K562 (cell line): ENCODE data around the gene TMPRSS7. TPM values are rescaled to one million over a fixed set of nuclear protein-coding genes. Genes with fewer than 3 reads are reported as not detected.

ENCODE experiments used
- ATAC-seq: fragments of 200-7000 bp; cut with Tn5 transposase; 3 replicates; pipeline ENCODE4 v1.9.1; 2020; ENCODE audit warnings: moderate library complexity
- BruUV-seq: library from RNA; stranded (reverse); fragments of 400-500 nt; replicated peaks from 2 replicates; lab custom pipeline; 2021; lab: Mats Ljungman, UMichigan
- CTCF ChIA-PET: fragments of 300-600 bp; formaldehyde crosslinking; extraction: SDS; loops from one replicate; lab custom pipeline; 2021; ENCODE audit warnings: low intra/inter-chr PET ratio; lab: Yijun Ruan, JAX
- POLR2A ChIA-PET: fragments of 300-600, 350-650 bp; sonication (Branson Sonifier 250); formaldehyde crosslinking; extraction: SDS; loops from one replicate; lab custom pipeline; 2021; ENCODE audit warnings: antibody characterized with exemption, inconsistent platforms; lab: Yijun Ruan, JAX
- DNase-seq, 4 experiments: peaks; one replicate each; pipeline versions ENCODE4 v3.0.0 to v3.0.0-alpha.2; 2011 to 2018; ENCODE audit warnings: low spot score in 3 of 4, mixed read lengths in 3 of 4; ENCODE audit errors: extremely low read depth in 1 of 4
- FAIRE-seq: peaks from 2 replicates; lab custom pipeline; 2011; peaks lifted over from hg19 to GRCh38; lab: Jason Lieb, UNC
- H2AFZ ChIP-seq: 2 replicates; pipeline ENCODE4 v1.6.0; 2011; ENCODE audit warnings: low read depth, low read length, control low read depth, inconsistent platforms
- H3K27ac ChIP-seq: fragments of 200-600 bp; 3 replicates; pipeline ENCODE4 v1.8.0; 2011; ENCODE audit warnings: low read depth, mild to moderate bottlenecking, control low read depth, inconsistent platforms, low read length, moderate library complexity, mixed read lengths; ENCODE audit errors: extremely low read depth
- H3K27me3 ChIP-seq, 2 experiments: fragments of 300-600 bp in 1 of 2; 2 replicates in 1 of 2; 3 replicates in 1 of 2; pipeline versions ENCODE4 v1.6.0 to v1.8.0; 2011; ENCODE audit warnings: inconsistent platforms in 2 of 2, low read length in 2 of 2, mild to moderate bottlenecking in 1 of 2, mixed read lengths in 1 of 2, moderate library complexity in 1 of 2; ENCODE audit not compliant: control insufficient read depth in 2 of 2, insufficient read depth in 2 of 2
- H3K36me3 ChIP-seq: fragments of 300-600 bp; 3 replicates; pipeline ENCODE4 v1.8.0; 2011; ENCODE audit warnings: mild to moderate bottlenecking, low read length, inconsistent platforms; ENCODE audit not compliant: control insufficient read depth, insufficient read depth
- H3K4me1 ChIP-seq, 2 experiments: fragments of 200-600 bp in 1 of 2; replicated peaks in 1 of 2; 2 replicates in 1 of 2; 3 replicates in 1 of 2; pipeline versions ENCODE4 v1.5.1 to v1.8.0; 2011; ENCODE audit warnings: inconsistent platforms in 2 of 2, low read length in 2 of 2, mild to moderate bottlenecking in 1 of 2, mixed read lengths in 1 of 2, moderate library complexity in 1 of 2; ENCODE audit not compliant: control insufficient read depth in 2 of 2, insufficient read depth in 2 of 2
- H3K4me2 ChIP-seq: 2 replicates; pipeline ENCODE4 v1.6.1; 2011; ENCODE audit warnings: low read length, control low read depth, inconsistent platforms, mixed read lengths; ENCODE audit not compliant: insufficient read depth
- H3K4me3 ChIP-seq: fragments of 200-600 bp; sonication (generic), shearing (Covaris generic); 2 replicates; pipeline ENCODE4 v1.5.1; 2016; ENCODE audit warnings: control low read depth, inconsistent platforms
- H3K79me2 ChIP-seq: fragments of 200-600 bp; 3 replicates; pipeline ENCODE4 v1.8.0; 2011; ENCODE audit warnings: low read length, inconsistent platforms; ENCODE audit not compliant: control insufficient read depth, insufficient read depth
- H3K9ac ChIP-seq, 2 experiments: 2 replicates each; pipeline versions ENCODE4 v1.6.0 to v1.6.1; 2011; ENCODE audit warnings: low read depth in 2 of 2, low read length in 2 of 2, control low read depth in 1 of 2, inconsistent platforms in 1 of 2, mild to moderate bottlenecking in 1 of 2, mixed read lengths in 1 of 2; ENCODE audit not compliant: insufficient read depth in 1 of 2
- H3K9me1 ChIP-seq: one replicate; pipeline ENCODE4 v1.6.0; 2011; ENCODE audit warnings: inconsistent platforms, mild to moderate bottlenecking, low read length, moderate library complexity; ENCODE audit not compliant: control insufficient read depth, insufficient read depth
- H3K9me3 ChIP-seq: replicated peaks from 2 replicates; pipeline ENCODE4 v1.5.1; 2011; ENCODE audit warnings: low read depth, low read length, inconsistent platforms; ENCODE audit not compliant: control insufficient read depth, insufficient read depth
- H4K20me1 ChIP-seq: replicated peaks from 2 replicates; pipeline ENCODE4 v1.6.1; 2011; ENCODE audit warnings: low read length, inconsistent platforms, mixed read lengths; ENCODE audit not compliant: control insufficient read depth, insufficient read depth
- ELF1 ChIP-seq: fragments of 200-800 bp; sonication (Bioruptor generic); IDR thresholded peaks from 2 replicates; pipeline ENCODE4 v1.6.1; 2016; ENCODE audit warnings: missing genetic modification characterization, missing compliant biosample characterization
- HNRNPK ChIP-seq: fragments of 200-400 bp; formaldehyde crosslinking; IDR thresholded peaks from one replicate; pipeline ENCODE4 v1.6.1; 2018; ENCODE audit warnings: mild to moderate bottlenecking, low read depth, low read length; ENCODE audit not compliant: poor library complexity, severe bottlenecking
- NR2F6 ChIP-seq: fragments of 450-650 bp; formaldehyde crosslinking; IDR thresholded peaks from 2 replicates; pipeline ENCODE4 v1.4.0; 2020; ENCODE audit warnings: mild to moderate bottlenecking
- OTX1 ChIP-seq: fragments of 450-650 bp; formaldehyde crosslinking; IDR thresholded peaks from 2 replicates; pipeline ENCODE4 v1.4.0; 2022; ENCODE audit warnings: mild to moderate bottlenecking
- SMARCA4 ChIP-seq: fragments of 450-650 bp; IDR thresholded peaks from 2 replicates; pipeline ENCODE4 v1.6.1; 2016
- VEZF1 ChIP-seq: fragments of 200-800 bp; sonication (Bioruptor generic); IDR thresholded peaks from 2 replicates; pipeline ENCODE4 v1.6.1; 2017; ENCODE audit warnings: missing genetic modification characterization, missing compliant biosample characterization
- ZNF212 ChIP-seq: fragments of 450-650 bp; formaldehyde crosslinking; IDR thresholded peaks from 2 replicates; pipeline ENCODE4 v1.4.0; 2020; ENCODE audit warnings: mild to moderate bottlenecking
- ZNF408 ChIP-seq: fragments of 250-450 bp; sonication (Bioruptor Pico); IDR thresholded peaks from 2 replicates; pipeline ENCODE4 v1.4.0; 2020; ENCODE audit warnings: low read depth, mild to moderate bottlenecking, moderate library complexity
- WGBS: fragments of 100-300 bp; shearing (Covaris generic); methylation state at CpG from one replicate; pipeline ENCODE4 v1.1.6; 2016; ENCODE audit warnings: low coverage, mixed read lengths; ENCODE audit not compliant: insufficient coverage; ENCODE audit errors: missing lambda C conversion rate; 5-methylcytosine and 5-hydroxymethylcytosine counted together
- in situ Hi-C: fragments of 300-500 bp; cut with MboI; formaldehyde crosslinking; loops from 4 replicates; pipeline ENCODE4 v1.15.0; 2018; ENCODE audit warnings: inconsistent platforms, mixed read lengths
- intact Hi-C: fragments of 100-400 bp; cut with micrococcal nuclease; formaldehyde crosslinking; loops from 2 replicates; pipeline ENCODE4 v1.14.2; 2022
- polyA plus RNA-seq, 8 experiments: library from polyadenylated mRNA; depleted of rRNA in 4 of 8; stranded (reverse) in 5 of 8; unstranded in 3 of 8; fragments of >200 nt; fragmentation: Nextera tagmentation in 2 of 8; fragmentation: Illumina TruSeq in 1 of 8; extraction: Ambion mirVana in 2 of 8; extraction: Trizol in 1 of 8; gene quantifications; 2 replicates each; pipeline versions ENCODE4 v1.2.1 to v1.2.3, GENCODE V29; 2011 to 2014; ENCODE audit warnings: inconsistent platforms in 1 of 8, missing spikeins in 1 of 8
- total RNA-seq, 7 experiments: library from RNA; depleted of rRNA in 6 of 7; stranded (reverse); fragments of >200 nt in 6 of 7; fragmentation: Illumina TruSeq in 2 of 7; extraction: Trizol in 2 of 7; gene quantifications; 2 replicates each; pipeline versions ENCODE4 v1.2.1 to v1.2.3, GENCODE V29; 2011 to 2021; ENCODE audit warnings: low replicate concordance in 1 of 7
- TF ChIP-seq, protein P1 (sequence below): fragments of 250-450 bp; sonication (Bioruptor Pico); IDR thresholded peaks from 2 replicates; pipeline ENCODE4 v1.4.0; 2020; ENCODE audit warnings: mild to moderate bottlenecking, moderate library complexity, borderline replicate concordance
- TF ChIP-seq, protein P2 (sequence below): fragments of 450-650 bp; formaldehyde crosslinking; IDR thresholded peaks from 2 replicates; pipeline ENCODE4 v1.4.0; 2020; ENCODE audit warnings: mild to moderate bottlenecking, mixed read lengths

TMPRSS7 gene
- total and polyA plus RNA-seq, 9 of the 15 experiments (the other 6 are each of a cell fraction or from before 2014, with no cell fraction given), result not detected

DNA sequence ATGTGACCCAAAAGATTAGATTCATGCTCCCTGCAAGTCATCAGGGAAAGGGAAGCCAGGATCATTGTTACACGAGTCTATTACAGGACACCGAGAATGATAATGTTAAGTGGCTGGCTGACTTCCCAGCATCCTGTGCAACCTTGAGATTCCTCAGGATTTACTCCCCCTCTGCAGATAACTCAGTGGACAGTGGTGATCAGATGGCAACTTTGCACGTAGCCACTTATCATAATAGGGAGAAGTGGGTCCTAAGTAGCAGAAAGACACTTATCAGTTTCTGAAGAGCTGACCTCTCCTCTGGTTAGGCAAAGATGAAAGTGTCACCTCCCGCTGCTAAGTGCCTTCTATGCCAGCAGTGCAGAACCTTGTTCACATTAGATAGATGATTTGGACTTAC is 6.7 kb upstream of the TMPRSS7 start:
- H3K36me3 ChIP-seq, result no peaks in the 10 kb centered on the region
- H4K20me1 ChIP-seq, result no peaks in the 10 kb centered on the region
- intact Hi-C loops (no loop called here), in situ Hi-C loops (no loop called here)
- H3K4me2 ChIP-seq, result no peak overlapping the region
- H3K4me1 ChIP-seq, result no peaks in the 10 kb centered on the region
- ATAC-seq (no peak), FAIRE-seq (no peak), DNase-seq (no peak)
- H3K9me3 ChIP-seq, result no peaks in the 10 kb centered on the region
- BruUV-seq, result no TSS peak
- TF ChIP-seq OTX1 (CRISPR knock-in tag) (no peak), VEZF1 (CRISPR knock-in tag) (no peak), HNRNPK (no peak), ZNF408 (CRISPR knock-in tag) (no peak), SMARCA4 (no peak), NR2F6 (CRISPR knock-in tag) (no peak), ZNF212 (CRISPR knock-in tag) (no peak), ELF1 (tag) (no peak)
- TF ChIP-seq, protein P1, sequence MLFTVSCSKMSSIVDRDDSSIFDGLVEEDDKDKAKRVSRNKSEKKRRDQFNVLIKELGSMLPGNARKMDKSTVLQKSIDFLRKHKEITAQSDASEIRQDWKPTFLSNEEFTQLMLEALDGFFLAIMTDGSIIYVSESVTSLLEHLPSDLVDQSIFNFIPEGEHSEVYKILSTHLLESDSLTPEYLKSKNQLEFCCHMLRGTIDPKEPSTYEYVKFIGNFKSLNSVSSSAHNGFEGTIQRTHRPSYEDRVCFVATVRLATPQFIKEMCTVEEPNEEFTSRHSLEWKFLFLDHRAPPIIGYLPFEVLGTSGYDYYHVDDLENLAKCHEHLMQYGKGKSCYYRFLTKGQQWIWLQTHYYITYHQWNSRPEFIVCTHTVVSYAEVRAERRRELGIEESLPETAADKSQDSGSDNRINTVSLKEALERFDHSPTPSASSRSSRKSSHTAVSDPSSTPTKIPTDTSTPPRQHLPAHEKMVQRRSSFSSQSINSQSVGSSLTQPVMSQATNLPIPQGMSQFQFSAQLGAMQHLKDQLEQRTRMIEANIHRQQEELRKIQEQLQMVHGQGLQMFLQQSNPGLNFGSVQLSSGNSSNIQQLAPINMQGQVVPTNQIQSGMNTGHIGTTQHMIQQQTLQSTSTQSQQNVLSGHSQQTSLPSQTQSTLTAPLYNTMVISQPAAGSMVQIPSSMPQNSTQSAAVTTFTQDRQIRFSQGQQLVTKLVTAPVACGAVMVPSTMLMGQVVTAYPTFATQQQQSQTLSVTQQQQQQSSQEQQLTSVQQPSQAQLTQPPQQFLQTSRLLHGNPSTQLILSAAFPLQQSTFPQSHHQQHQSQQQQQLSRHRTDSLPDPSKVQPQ, result no peak
- TF ChIP-seq, protein P2, sequence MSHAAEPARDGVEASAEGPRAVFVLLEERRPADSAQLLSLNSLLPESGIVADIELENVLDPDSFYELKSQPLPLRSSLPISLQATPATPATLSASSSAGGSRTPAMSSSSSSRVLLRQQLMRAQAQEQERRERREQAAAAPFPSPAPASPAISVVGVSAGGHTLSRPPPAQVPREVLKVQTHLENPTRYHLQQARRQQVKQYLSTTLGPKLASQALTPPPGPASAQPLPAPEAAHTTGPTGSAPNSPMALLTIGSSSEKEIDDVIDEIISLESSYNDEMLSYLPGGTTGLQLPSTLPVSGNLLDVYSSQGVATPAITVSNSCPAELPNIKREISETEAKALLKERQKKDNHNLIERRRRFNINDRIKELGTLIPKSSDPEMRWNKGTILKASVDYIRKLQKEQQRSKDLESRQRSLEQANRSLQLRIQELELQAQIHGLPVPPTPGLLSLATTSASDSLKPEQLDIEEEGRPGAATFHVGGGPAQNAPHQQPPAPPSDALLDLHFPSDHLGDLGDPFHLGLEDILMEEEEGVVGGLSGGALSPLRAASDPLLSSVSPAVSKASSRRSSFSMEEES (CRISPR knock-in tag), result no peak
- POLR2A ChIA-PET, result no interaction called here
- H3K9ac ChIP-seq, result no peak overlapping the region
- H2AFZ ChIP-seq, result no peak overlapping the region
- H3K9me1 ChIP-seq, result no peaks in the 10 kb centered on the region
- no peak overlapping the region for H3K27ac ChIP-seq
- 0% methylated on average over 4 of the region's 4 CpGs for WGBS
- CTCF ChIA-PET, result interaction anchor here (0.9 kb wide), 1 partner anchor 20 kb away, joined by 4 read pairs; no protein-coding TSS in a partner anchor
- H3K4me3 ChIP-seq, result no peak overlapping the region
- no peaks in the 10 kb centered on the region for H3K27me3 ChIP-seq
- H3K79me2 ChIP-seq, result no peaks in the 10 kb centered on the region
